GM23338 (cell line): ENCODE results near the gene CACNB4.

Experiments used
- CREB1 ChIP-seq: fragments of 250-450 bp; sonication (Bioruptor Pico); IDR thresholded peaks from 2 replicates; pipeline ENCODE4 v1.5.0; 2020; ENCODE audit warnings: low read depth, mild to moderate bottlenecking, moderate library complexity
- EZH2 ChIP-seq: fragments of 200-600 bp; sonication (generic); IDR thresholded peaks from one replicate; pipeline ENCODE4 v1.8.0; 2017; ENCODE audit warnings: antibody characterized with exemption, mild to moderate bottlenecking, low read depth; ENCODE audit not compliant: unreplicated experiment
- EZH2phosphoT487 ChIP-seq: fragments of 200-600 bp; sonication (generic); IDR thresholded peaks from one replicate; pipeline ENCODE4 v1.8.1; 2018; ENCODE audit warnings: antibody characterized with exemption; ENCODE audit not compliant: unreplicated experiment
- JUNB ChIP-seq: IDR thresholded peaks from one replicate; pipeline ENCODE4 v1.6.1; 2016; ENCODE audit warnings: antibody characterized with exemption; ENCODE audit not compliant: unreplicated experiment
- NANOG ChIP-seq: IDR thresholded peaks from 2 replicates; pipeline ENCODE4 v1.6.1; 2016; ENCODE audit warnings: antibody characterized with exemption, borderline replicate concordance
- POLR2AphosphoS5 ChIP-seq: IDR thresholded peaks from 2 replicates; pipeline ENCODE4 v1.6.1; 2016; ENCODE audit warnings: antibody characterized with exemption, low read depth
- STAT1 ChIP-seq: IDR thresholded peaks from one replicate; pipeline ENCODE4 v1.6.1; 2016; ENCODE audit warnings: antibody characterized with exemption; ENCODE audit not compliant: unreplicated experiment
- TF ChIP-seq, protein P1 (sequence below), 2 experiments: fragments of 200-600 bp in 1 of 2; sonication (generic) in 1 of 2; conservative IDR thresholded peaks; 2 replicates each; pipeline versions ENCODE4 v1.5.1 to v1.6.1; 2016 to 2017; ENCODE audit warnings: antibody characterized with exemption in 2 of 2, low read depth in 2 of 2, mild to moderate bottlenecking in 2 of 2, moderate library complexity in 1 of 2
- TF ChIP-seq, protein P2 (sequence below): IDR thresholded peaks from one replicate; pipeline ENCODE4 v1.6.1; 2018; ENCODE audit warnings: antibody characterized with exemption; ENCODE audit not compliant: unreplicated experiment
- TF ChIP-seq, protein P3 (sequence below): fragments of 250-450 bp; sonication (Bioruptor Pico); IDR thresholded peaks from 2 replicates; pipeline ENCODE4 v1.5.0; 2020; ENCODE audit warnings: mild to moderate bottlenecking, moderate library complexity
- TF ChIP-seq, protein P4 (sequence below): IDR thresholded peaks from 2 replicates; pipeline ENCODE4 v1.6.1; 2016; ENCODE audit warnings: antibody characterized with exemption

DNA sequence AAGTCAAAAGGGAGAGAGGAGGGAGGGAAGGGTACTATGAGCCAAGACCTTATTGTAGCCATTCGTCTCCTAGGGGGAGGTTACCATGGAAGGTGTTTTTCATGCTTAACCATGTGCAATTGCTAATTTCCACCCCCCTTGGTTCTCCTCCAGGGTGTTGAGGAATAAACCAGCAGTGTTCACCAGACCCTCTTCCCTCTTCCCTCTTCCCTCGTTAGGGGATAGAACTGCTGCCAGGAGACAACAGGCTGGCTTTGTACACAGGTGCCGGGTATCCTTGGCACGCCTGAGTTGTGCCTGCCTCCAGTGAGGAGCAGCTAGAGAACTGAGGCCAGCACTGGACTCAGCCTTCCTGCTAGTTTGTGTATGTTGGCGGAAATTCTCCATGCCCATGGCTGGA lies 229.6 kb downstream of the CACNB4 start:
- TF ChIP-seq, protein P1, sequence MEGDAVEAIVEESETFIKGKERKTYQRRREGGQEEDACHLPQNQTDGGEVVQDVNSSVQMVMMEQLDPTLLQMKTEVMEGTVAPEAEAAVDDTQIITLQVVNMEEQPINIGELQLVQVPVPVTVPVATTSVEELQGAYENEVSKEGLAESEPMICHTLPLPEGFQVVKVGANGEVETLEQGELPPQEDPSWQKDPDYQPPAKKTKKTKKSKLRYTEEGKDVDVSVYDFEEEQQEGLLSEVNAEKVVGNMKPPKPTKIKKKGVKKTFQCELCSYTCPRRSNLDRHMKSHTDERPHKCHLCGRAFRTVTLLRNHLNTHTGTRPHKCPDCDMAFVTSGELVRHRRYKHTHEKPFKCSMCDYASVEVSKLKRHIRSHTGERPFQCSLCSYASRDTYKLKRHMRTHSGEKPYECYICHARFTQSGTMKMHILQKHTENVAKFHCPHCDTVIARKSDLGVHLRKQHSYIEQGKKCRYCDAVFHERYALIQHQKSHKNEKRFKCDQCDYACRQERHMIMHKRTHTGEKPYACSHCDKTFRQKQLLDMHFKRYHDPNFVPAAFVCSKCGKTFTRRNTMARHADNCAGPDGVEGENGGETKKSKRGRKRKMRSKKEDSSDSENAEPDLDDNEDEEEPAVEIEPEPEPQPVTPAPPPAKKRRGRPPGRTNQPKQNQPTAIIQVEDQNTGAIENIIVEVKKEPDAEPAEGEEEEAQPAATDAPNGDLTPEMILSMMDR (conservative IDR thresholded peaks at IDR 0.05; ENCODE audit: low read depth in 2 of 2), result no peak
- TF ChIP-seq POLR2AphosphoS5 (no peak), STAT1 (no peak), EZH2phosphoT487 (no peak), EZH2 (no peak), JUNB (no peak), CREB1 (CRISPR knock-in tag) (no peak), NANOG (no peak)
- TF ChIP-seq, protein P2, sequence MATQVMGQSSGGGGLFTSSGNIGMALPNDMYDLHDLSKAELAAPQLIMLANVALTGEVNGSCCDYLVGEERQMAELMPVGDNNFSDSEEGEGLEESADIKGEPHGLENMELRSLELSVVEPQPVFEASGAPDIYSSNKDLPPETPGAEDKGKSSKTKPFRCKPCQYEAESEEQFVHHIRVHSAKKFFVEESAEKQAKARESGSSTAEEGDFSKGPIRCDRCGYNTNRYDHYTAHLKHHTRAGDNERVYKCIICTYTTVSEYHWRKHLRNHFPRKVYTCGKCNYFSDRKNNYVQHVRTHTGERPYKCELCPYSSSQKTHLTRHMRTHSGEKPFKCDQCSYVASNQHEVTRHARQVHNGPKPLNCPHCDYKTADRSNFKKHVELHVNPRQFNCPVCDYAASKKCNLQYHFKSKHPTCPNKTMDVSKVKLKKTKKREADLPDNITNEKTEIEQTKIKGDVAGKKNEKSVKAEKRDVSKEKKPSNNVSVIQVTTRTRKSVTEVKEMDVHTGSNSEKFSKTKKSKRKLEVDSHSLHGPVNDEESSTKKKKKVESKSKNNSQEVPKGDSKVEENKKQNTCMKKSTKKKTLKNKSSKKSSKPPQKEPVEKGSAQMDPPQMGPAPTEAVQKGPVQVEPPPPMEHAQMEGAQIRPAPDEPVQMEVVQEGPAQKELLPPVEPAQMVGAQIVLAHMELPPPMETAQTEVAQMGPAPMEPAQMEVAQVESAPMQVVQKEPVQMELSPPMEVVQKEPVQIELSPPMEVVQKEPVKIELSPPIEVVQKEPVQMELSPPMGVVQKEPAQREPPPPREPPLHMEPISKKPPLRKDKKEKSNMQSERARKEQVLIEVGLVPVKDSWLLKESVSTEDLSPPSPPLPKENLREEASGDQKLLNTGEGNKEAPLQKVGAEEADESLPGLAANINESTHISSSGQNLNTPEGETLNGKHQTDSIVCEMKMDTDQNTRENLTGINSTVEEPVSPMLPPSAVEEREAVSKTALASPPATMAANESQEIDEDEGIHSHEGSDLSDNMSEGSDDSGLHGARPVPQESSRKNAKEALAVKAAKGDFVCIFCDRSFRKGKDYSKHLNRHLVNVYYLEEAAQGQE, result no peak
- TF ChIP-seq, protein P3, sequence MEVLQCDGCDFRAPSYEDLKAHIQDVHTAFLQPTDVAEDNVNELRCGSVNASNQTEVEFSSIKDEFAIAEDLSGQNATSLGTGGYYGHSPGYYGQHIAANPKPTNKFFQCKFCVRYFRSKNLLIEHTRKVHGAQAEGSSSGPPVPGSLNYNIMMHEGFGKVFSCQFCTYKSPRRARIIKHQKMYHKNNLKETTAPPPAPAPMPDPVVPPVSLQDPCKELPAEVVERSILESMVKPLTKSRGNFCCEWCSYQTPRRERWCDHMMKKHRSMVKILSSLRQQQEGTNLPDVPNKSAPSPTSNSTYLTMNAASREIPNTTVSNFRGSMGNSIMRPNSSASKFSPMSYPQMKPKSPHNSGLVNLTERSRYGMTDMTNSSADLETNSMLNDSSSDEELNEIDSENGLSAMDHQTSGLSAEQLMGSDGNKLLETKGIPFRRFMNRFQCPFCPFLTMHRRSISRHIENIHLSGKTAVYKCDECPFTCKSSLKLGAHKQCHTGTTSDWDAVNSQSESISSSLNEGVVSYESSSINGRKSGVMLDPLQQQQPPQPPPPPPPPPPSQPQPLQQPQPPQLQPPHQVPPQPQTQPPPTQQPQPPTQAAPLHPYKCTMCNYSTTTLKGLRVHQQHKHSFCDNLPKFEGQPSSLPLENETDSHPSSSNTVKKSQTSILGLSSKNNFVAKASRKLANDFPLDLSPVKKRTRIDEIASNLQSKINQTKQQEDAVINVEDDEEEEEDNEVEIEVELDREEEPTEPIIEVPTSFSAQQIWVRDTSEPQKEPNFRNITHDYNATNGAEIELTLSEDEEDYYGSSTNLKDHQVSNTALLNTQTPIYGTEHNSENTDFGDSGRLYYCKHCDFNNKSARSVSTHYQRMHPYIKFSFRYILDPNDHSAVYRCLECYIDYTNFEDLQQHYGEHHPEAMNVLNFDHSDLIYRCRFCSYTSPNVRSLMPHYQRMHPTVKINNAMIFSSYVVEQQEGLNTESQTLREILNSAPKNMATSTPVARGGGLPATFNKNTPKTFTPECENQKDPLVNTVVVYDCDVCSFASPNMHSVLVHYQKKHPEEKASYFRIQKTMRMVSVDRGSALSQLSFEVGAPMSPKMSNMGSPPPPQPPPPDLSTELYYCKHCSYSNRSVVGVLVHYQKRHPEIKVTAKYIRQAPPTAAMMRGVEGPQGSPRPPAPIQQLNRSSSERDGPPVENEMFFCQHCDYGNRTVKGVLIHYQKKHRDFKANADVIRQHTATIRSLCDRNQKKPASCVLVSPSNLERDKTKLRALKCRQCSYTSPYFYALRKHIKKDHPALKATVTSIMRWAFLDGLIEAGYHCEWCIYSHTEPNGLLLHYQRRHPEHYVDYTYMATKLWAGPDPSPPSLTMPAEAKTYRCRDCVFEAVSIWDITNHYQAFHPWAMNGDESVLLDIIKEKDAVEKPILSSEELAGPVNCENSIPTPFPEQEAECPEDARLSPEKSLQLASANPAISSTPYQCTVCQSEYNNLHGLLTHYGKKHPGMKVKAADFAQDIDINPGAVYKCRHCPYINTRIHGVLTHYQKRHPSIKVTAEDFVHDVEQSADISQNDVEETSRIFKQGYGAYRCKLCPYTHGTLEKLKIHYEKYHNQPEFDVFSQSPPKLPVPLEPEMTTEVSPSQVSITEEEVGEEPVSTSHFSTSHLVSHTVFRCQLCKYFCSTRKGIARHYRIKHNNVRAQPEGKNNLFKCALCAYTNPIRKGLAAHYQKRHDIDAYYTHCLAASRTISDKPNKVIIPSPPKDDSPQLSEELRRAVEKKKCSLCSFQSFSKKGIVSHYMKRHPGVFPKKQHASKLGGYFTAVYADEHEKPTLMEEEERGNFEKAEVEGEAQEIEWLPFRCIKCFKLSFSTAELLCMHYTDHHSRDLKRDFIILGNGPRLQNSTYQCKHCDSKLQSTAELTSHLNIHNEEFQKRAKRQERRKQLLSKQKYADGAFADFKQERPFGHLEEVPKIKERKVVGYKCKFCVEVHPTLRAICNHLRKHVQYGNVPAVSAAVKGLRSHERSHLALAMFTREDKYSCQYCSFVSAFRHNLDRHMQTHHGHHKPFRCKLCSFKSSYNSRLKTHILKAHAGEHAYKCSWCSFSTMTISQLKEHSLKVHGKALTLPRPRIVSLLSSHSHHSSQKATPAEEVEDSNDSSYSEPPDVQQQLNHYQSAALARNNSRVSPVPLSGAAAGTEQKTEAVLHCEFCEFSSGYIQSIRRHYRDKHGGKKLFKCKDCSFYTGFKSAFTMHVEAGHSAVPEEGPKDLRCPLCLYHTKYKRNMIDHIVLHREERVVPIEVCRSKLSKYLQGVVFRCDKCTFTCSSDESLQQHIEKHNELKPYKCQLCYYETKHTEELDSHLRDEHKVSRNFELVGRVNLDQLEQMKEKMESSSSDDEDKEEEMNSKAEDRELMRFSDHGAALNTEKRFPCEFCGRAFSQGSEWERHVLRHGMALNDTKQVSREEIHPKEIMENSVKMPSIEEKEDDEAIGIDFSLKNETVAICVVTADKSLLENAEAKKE (CRISPR knock-in tag), result no peak
- TF ChIP-seq, protein P4, sequence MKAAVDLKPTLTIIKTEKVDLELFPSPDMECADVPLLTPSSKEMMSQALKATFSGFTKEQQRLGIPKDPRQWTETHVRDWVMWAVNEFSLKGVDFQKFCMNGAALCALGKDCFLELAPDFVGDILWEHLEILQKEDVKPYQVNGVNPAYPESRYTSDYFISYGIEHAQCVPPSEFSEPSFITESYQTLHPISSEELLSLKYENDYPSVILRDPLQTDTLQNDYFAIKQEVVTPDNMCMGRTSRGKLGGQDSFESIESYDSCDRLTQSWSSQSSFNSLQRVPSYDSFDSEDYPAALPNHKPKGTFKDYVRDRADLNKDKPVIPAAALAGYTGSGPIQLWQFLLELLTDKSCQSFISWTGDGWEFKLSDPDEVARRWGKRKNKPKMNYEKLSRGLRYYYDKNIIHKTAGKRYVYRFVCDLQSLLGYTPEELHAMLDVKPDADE, result no peak
